GM12892 (cell line): ENCODE data around the gene BRICD5.

ENCODE experiments used
- DNase-seq: peaks from one replicate; pipeline ENCODE4 v3.0.0; 2011; ENCODE audit not compliant: insufficient read length
- FAIRE-seq: peaks from 2 replicates; lab custom pipeline; 2011; peaks lifted over from hg19 to GRCh38; lab: Jason Lieb, UNC
- POLR2A ChIP-seq: IDR thresholded peaks from 2 replicates; pipeline ENCODE4 v1.6.1; 2011; ENCODE audit warnings: low read depth, low read length, control low read depth
- POLR2AphosphoS5 ChIP-seq: IDR thresholded peaks from 2 replicates; pipeline ENCODE4 v1.6.1; 2011; ENCODE audit warnings: low read depth, low read length, control low read depth
- TAF1 ChIP-seq: IDR thresholded peaks from 2 replicates; pipeline ENCODE4 v1.6.1; 2011; ENCODE audit warnings: low read depth, mild to moderate bottlenecking, control low read depth, low read length, borderline replicate concordance

BRICD5 gene

GRCh38 chr16:2211923-2212347 is 1.3 kb upstream of the BRICD5 start:
- TF ChIP-seq TAF1 = no peak
- no peak for TF ChIP-seq POLR2AphosphoS5
- no peak for TF ChIP-seq POLR2A
- DNase-seq = no peak

DNA sequence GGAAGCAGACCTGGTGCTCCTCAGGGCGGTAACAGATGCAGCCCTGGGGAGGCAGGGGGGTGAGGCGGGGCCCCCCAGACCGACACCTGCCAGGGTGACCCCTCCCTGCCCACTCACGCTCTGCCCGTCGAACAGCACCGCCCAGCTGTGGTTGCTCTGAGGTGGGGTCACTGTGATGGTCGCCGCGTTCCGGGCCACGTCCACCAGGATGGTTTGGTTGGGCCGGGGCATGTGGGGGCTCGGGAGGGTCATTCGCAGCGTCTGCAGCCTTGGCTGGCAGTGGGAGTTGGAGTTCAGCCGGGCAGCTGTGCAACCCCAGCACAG is 692 bp downstream of the BRICD5 start:
- FAIRE-seq = no peak
- TF ChIP-seq POLR2AphosphoS5 = no peak
- TF ChIP-seq TAF1 = no peak
- TF ChIP-seq POLR2A = no peak
- no peak for DNase-seq

More at GRCh38 chr16:2211923-2212347, 1.3 kb upstream of the BRICD5 start:
- FAIRE-seq = no peak

GRCh38 chr16:2209258-2210008 is 1.2 kb downstream of the BRICD5 start:
- DNase-seq (no peak), FAIRE-seq (no peak)
- TF ChIP-seq POLR2AphosphoS5 = no peak
- no peak for TF ChIP-seq POLR2A
- no peak for TF ChIP-seq TAF1

DNA sequence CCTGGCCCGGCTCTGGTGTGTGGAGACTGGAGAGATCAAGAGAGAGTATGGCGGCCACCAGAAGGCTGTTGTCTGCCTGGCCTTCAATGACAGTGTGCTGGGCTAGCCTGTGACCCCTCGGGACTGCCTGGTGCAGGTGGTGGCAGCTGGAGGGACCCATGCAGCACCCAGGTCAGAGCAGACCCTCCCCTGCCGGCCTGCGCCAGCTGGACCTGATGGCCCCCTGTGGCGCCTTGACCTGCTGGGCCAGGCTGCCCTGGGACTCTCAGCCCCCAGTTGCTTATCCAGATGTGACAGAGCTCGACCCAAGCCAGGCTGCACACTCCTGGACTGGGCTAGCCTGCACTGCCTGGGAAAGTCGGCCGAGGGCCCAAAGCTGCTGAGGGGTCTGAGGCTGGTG is 1.9 kb downstream of the BRICD5 start:
- DNase-seq (no peak), FAIRE-seq (no peak)
- TF ChIP-seq TAF1 = no peak
- TF ChIP-seq POLR2A = no peak
- no peak for TF ChIP-seq POLR2AphosphoS5

GRCh38 chr16:2208308-2208707 is 2.4 kb downstream of the BRICD5 start:
- no peak for TF ChIP-seq POLR2AphosphoS5
- no peak for TF ChIP-seq POLR2A
- no peak for TF ChIP-seq TAF1
- FAIRE-seq (no peak), DNase-seq (no peak)

GRCh38 chr16:2207872-2208271 is 2.8 kb downstream of the BRICD5 start:
- DNase-seq (no peak), FAIRE-seq (no peak)
- TF ChIP-seq POLR2AphosphoS5 (no peak), POLR2A (no peak), TAF1 (no peak)

- FAIRE-seq (no peak), DNase-seq (no peak)
- TF ChIP-seq POLR2A = no peak
- TF ChIP-seq TAF1 = no peak
- TF ChIP-seq POLR2AphosphoS5 = no peak
Observed at GRCh38 chr16:2206780-2207433, 3.8 kb downstream of the BRICD5 start.

- DNase-seq (no peak), FAIRE-seq (peak; percentile 61)
- TF ChIP-seq TAF1 = no peak
- TF ChIP-seq POLR2A = no peak
- no peak for TF ChIP-seq POLR2AphosphoS5
Observed at GRCh38 chr16:2206420-2206779, 4.3 kb downstream of the BRICD5 start.

DNA sequence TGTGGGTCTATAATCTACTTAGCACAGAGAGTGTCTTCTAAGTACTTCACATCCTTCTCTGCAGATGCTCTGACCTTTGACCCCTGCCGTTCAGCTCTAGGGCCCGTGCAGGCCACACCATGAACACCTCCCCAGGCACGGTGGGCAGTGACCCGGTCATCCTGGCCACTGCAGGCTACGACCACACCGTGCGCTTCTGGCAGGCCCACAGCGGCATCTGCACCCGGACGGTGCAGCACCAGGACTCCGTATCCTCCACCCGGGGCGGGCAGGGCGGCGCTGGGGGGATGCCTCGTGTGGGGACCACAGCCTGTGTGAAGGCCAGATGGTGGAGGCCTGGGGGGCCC is 4.7 kb downstream of the BRICD5 start:
- TF ChIP-seq TAF1 = no peak
- no peak for TF ChIP-seq POLR2AphosphoS5
- TF ChIP-seq POLR2A = no peak
- DNase-seq (no peak), FAIRE-seq (no peak)

DNA sequence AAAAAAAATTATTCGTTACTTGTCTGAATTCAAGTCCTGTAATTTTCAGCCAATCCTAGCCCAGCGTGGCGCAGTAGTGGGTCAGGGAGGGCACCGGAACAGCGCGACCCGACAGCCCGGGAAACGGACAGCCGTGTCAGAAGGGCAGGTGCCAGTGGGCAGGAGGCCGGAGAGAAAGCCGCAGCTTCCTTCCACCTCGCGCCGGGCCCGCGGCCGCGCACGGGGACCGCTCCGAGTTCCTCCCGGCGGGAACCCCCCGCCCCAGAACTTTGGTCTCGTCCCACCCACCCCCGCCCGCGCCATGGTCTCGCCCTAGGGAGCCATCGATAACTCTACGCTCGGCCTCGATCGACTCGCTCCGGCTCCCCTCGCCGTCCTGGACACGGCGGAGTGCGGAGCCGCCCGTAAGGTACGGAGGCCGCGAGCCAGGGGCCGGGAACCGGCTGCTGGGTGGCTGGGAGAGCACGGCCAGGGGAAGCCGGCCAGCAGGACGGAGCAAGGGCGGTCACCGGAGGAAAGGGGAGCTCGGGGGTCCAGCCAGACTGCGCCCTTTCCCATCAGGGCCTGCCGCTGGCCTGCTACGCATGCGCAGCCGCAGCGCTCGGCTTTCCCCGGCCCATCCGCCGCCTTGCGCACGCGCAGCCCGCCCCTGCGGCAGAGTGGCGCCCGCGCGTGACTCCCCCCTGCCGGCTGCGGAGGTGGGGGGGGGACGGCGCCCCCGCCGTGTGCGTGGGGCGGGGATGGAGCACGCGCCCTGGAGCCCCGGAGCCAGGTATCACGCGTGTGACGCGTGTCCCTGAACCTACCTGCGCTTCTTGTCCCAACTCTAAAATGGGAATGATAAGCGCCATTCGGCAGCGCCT is 5.3 kb downstream of the BRICD5 start, which contains the start of gene MLST8:
Gene MLST8, plus strand, starts transcription at position 351 of the 863 bp plus-strand sequence. CDS start 632 bp downstream, outside the sequence.
- FAIRE-seq = peak; percentile 98
- TF ChIP-seq POLR2AphosphoS5 = peak; percentile 90
- peak; percentile 95 for TF ChIP-seq POLR2A
- peak; percentile 56 for TF ChIP-seq TAF1
- peak; percentile 100 for DNase-seq
